ENCODE results near the gene SLC5A3.
A peak's percentile ranks its signal among the peaks of the same experiment; 100 is the strongest.

Gene SLC5A3

GRCh38 chr21:34083357-34083756 is 10.0 kb downstream of the SLC5A3 start:
- no peaks in the 10 kb centered on the region for H3K9me3 ChIP-seq (ENCODE audit: control insufficient read depth, low read length)
- peaks cover 15% of the 10 kb centered on the region for H3K36me3 ChIP-seq (ENCODE audit: control insufficient read depth, insufficient read depth, low read length, severe bottlenecking)
- no peak overlapping the region for H3K9ac ChIP-seq (ENCODE audit: low read length)
- DNase-seq (ENCODE audit: low read depth) = no peak
- H3K4me1 ChIP-seq (ENCODE audit: control insufficient read depth, insufficient read depth, low read length) = peaks cover 28% of the 10 kb centered on the region
- H3K4me3 ChIP-seq (ENCODE audit: low read length) = no peak overlapping the region
- no peaks in the 10 kb centered on the region for H3K27me3 ChIP-seq (replicated peaks; ENCODE audit: control insufficient read depth, insufficient read depth, low read length)

- no peak overlapping the region for H3K4me3 ChIP-seq (ENCODE audit: low read length)
Measured at GRCh38 chr21:34085129-34085528, 11.8 kb downstream of the SLC5A3 start.

GRCh38 chr21:34086887-34087306 is 13.5 kb downstream of the SLC5A3 start:
- no peak for DNase-seq (ENCODE audit: low read depth)
- Histone ChIP-seq H3K27me3 (replicated peaks; ENCODE audit: control insufficient read depth, insufficient read depth, low read length) (no peaks in the 10 kb centered on the region), H3K36me3 (ENCODE audit: control insufficient read depth, insufficient read depth, low read length, severe bottlenecking) (peaks cover 11% of the 10 kb centered on the region), H3K4me3 (ENCODE audit: low read length) (no peak overlapping the region), H3K9me3 (ENCODE audit: control insufficient read depth, low read length) (no peaks in the 10 kb centered on the region), H3K4me1 (ENCODE audit: control insufficient read depth, insufficient read depth, low read length) (peaks cover 3% of the 10 kb centered on the region), H3K9ac (ENCODE audit: low read length) (no peak overlapping the region)

More at GRCh38 chr21:34085129-34085528, 11.8 kb downstream of the SLC5A3 start:
- Histone ChIP-seq H3K9ac (ENCODE audit: low read length) (no peak overlapping the region), H3K27me3 (replicated peaks; ENCODE audit: control insufficient read depth, insufficient read depth, low read length) (no peaks in the 10 kb centered on the region), H3K4me1 (ENCODE audit: control insufficient read depth, insufficient read depth, low read length) (peaks cover 13% of the 10 kb centered on the region), H3K9me3 (ENCODE audit: control insufficient read depth, low read length) (no peaks in the 10 kb centered on the region), H3K36me3 (ENCODE audit: control insufficient read depth, insufficient read depth, low read length, severe bottlenecking) (peaks cover 15% of the 10 kb centered on the region)
- DNase-seq (ENCODE audit: low read depth) = no peak

- Histone ChIP-seq H3K9ac (ENCODE audit: low read length) (no peak overlapping the region), H3K4me3 (ENCODE audit: low read length) (no peak overlapping the region), H3K4me1 (ENCODE audit: control insufficient read depth, insufficient read depth, low read length) (peaks cover 15% of the 10 kb centered on the region), H3K36me3 (ENCODE audit: control insufficient read depth, insufficient read depth, low read length, severe bottlenecking) (peaks cover 8% of the 10 kb centered on the region), H3K27me3 (replicated peaks; ENCODE audit: control insufficient read depth, insufficient read depth, low read length) (no peaks in the 10 kb centered on the region), H3K9me3 (ENCODE audit: control insufficient read depth, low read length) (no peaks in the 10 kb centered on the region)
- DNase-seq (ENCODE audit: low read depth) = no peak
Measured at GRCh38 chr21:34088752-34089151, 15.4 kb downstream of the SLC5A3 start.

- Histone ChIP-seq H3K4me1 (ENCODE audit: control insufficient read depth, insufficient read depth, low read length) (peaks cover 25% of the 10 kb centered on the region), H3K9me3 (ENCODE audit: control insufficient read depth, low read length) (no peaks in the 10 kb centered on the region), H3K9ac (ENCODE audit: low read length) (no peak overlapping the region), H3K27me3 (replicated peaks; ENCODE audit: control insufficient read depth, insufficient read depth, low read length) (no peaks in the 10 kb centered on the region), H3K4me3 (ENCODE audit: low read length) (no peak overlapping the region), H3K36me3 (ENCODE audit: control insufficient read depth, insufficient read depth, low read length, severe bottlenecking) (peaks cover 14% of the 10 kb centered on the region)
- DNase-seq (ENCODE audit: low read depth) = no peak
Measured at GRCh38 chr21:34091032-34091431, 17.7 kb downstream of the SLC5A3 start.

GRCh38 chr21:34091607-34092006 is 18.2 kb downstream of the SLC5A3 start:
- H3K27me3 ChIP-seq (replicated peaks; ENCODE audit: control insufficient read depth, insufficient read depth, low read length) = no peaks in the 10 kb centered on the region
- DNase-seq (ENCODE audit: low read depth) = no peak
- no peaks in the 10 kb centered on the region for H3K9me3 ChIP-seq (ENCODE audit: control insufficient read depth, low read length)
- no peak overlapping the region for H3K9ac ChIP-seq (ENCODE audit: low read length)
- peaks cover 25% of the 10 kb centered on the region for H3K4me1 ChIP-seq (ENCODE audit: control insufficient read depth, insufficient read depth, low read length)
- H3K4me3 ChIP-seq (ENCODE audit: low read length) = no peak overlapping the region
- H3K36me3 ChIP-seq (ENCODE audit: control insufficient read depth, insufficient read depth, low read length, severe bottlenecking) = peaks cover 20% of the 10 kb centered on the region

- Histone ChIP-seq H3K9me3 (ENCODE audit: control insufficient read depth, low read length) (no peaks in the 10 kb centered on the region), H3K27me3 (replicated peaks; ENCODE audit: control insufficient read depth, insufficient read depth, low read length) (no peaks in the 10 kb centered on the region), H3K36me3 (ENCODE audit: control insufficient read depth, insufficient read depth, low read length, severe bottlenecking) (peaks cover 24% of the 10 kb centered on the region), H3K9ac (ENCODE audit: low read length) (no peak overlapping the region), H3K4me3 (ENCODE audit: low read length) (no peak overlapping the region), H3K4me1 (ENCODE audit: control insufficient read depth, insufficient read depth, low read length) (peaks cover 26% of the 10 kb centered on the region)
- DNase-seq (ENCODE audit: low read depth) = no peak
Measured at GRCh38 chr21:34092262-34092921, 19.0 kb downstream of the SLC5A3 start.

GRCh38 chr21:34093083-34093482 is 19.7 kb downstream of the SLC5A3 start:
- Histone ChIP-seq H3K9me3 (ENCODE audit: control insufficient read depth, low read length) (no peaks in the 10 kb centered on the region), H3K36me3 (ENCODE audit: control insufficient read depth, insufficient read depth, low read length, severe bottlenecking) (peaks cover 24% of the 10 kb centered on the region), H3K4me1 (ENCODE audit: control insufficient read depth, insufficient read depth, low read length) (peaks cover 33% of the 10 kb centered on the region), H3K9ac (ENCODE audit: low read length) (peak overlapping the region; percentile 22), H3K4me3 (ENCODE audit: low read length) (no peak overlapping the region), H3K27me3 (replicated peaks; ENCODE audit: control insufficient read depth, insufficient read depth, low read length) (no peaks in the 10 kb centered on the region)
- no peak for DNase-seq (ENCODE audit: low read depth)

- no peak for DNase-seq (ENCODE audit: low read depth)
- Histone ChIP-seq H3K9ac (ENCODE audit: low read length) (no peak overlapping the region), H3K36me3 (ENCODE audit: control insufficient read depth, insufficient read depth, low read length, severe bottlenecking) (peaks cover 24% of the 10 kb centered on the region), H3K27me3 (replicated peaks; ENCODE audit: control insufficient read depth, insufficient read depth, low read length) (no peaks in the 10 kb centered on the region), H3K4me3 (ENCODE audit: low read length) (no peak overlapping the region), H3K9me3 (ENCODE audit: control insufficient read depth, low read length) (no peaks in the 10 kb centered on the region), H3K4me1 (ENCODE audit: control insufficient read depth, insufficient read depth, low read length) (peaks cover 34% of the 10 kb centered on the region)
Measured at GRCh38 chr21:34094949-34095348, 21.6 kb downstream of the SLC5A3 start.

GRCh38 chr21:34097442-34097841 is 24.1 kb downstream of the SLC5A3 start:
- peak; percentile 48 for DNase-seq (ENCODE audit: low read depth)
- Histone ChIP-seq H3K4me1 (ENCODE audit: control insufficient read depth, insufficient read depth, low read length) (peaks cover 52% of the 10 kb centered on the region), H3K36me3 (ENCODE audit: control insufficient read depth, insufficient read depth, low read length, severe bottlenecking) (peaks cover 24% of the 10 kb centered on the region), H3K27me3 (replicated peaks; ENCODE audit: control insufficient read depth, insufficient read depth, low read length) (no peaks in the 10 kb centered on the region), H3K9me3 (ENCODE audit: control insufficient read depth, low read length) (no peaks in the 10 kb centered on the region), H3K4me3 (ENCODE audit: low read length) (no peak overlapping the region), H3K9ac (ENCODE audit: low read length) (no peak overlapping the region)

- no peaks in the 10 kb centered on the region for H3K9me3 ChIP-seq (ENCODE audit: control insufficient read depth, low read length)
- DNase-seq (ENCODE audit: low read depth) = no peak
- H3K27me3 ChIP-seq (replicated peaks; ENCODE audit: control insufficient read depth, insufficient read depth, low read length) = no peaks in the 10 kb centered on the region
- H3K9ac ChIP-seq (ENCODE audit: low read length) = no peak overlapping the region
- H3K4me1 ChIP-seq (ENCODE audit: control insufficient read depth, insufficient read depth, low read length) = peaks cover 37% of the 10 kb centered on the region
- H3K36me3 ChIP-seq (ENCODE audit: control insufficient read depth, insufficient read depth, low read length, severe bottlenecking) = peaks cover 25% of the 10 kb centered on the region
- H3K4me3 ChIP-seq (ENCODE audit: low read length) = no peak overlapping the region
Measured at GRCh38 chr21:34100337-34100736, 27.0 kb downstream of the SLC5A3 start.

GRCh38 chr21:34100790-34101189 is 27.4 kb downstream of the SLC5A3 start:
- Histone ChIP-seq H3K4me1 (ENCODE audit: control insufficient read depth, insufficient read depth, low read length) (peaks cover 42% of the 10 kb centered on the region), H3K36me3 (ENCODE audit: control insufficient read depth, insufficient read depth, low read length, severe bottlenecking) (peaks cover 21% of the 10 kb centered on the region), H3K27me3 (replicated peaks; ENCODE audit: control insufficient read depth, insufficient read depth, low read length) (no peaks in the 10 kb centered on the region), H3K4me3 (ENCODE audit: low read length) (no peak overlapping the region), H3K9ac (ENCODE audit: low read length) (no peak overlapping the region), H3K9me3 (ENCODE audit: control insufficient read depth, low read length) (no peaks in the 10 kb centered on the region)
- DNase-seq (ENCODE audit: low read depth) = no peak
